ENCODE measurements around the gene DPP6. TPM values are rescaled to one million over a fixed set of nuclear protein-coding genes. Genes with fewer than 3 reads are reported as not detected.
A peak's percentile ranks its signal among the peaks of the same experiment; 100 is the strongest.

The DPP6 gene
- total RNA-seq, 1 experiment from 2014 or later: not detected

GRCh38 chr7:154583454-154583853, 531.3 kb downstream of the DPP6 start:
- no peaks in the 10 kb centered on the region for H3K36me3 ChIP-seq (ENCODE audit: low read depth, low read length)
- no peak for DNase-seq
- H3K4me3 ChIP-seq (ENCODE audit: low read length): no peak overlapping the region
- ChIA-PET POLR2A (ENCODE audit: unreplicated experiment) (no interaction called here), CTCF (no interaction called here)
- TF ChIP-seq EZH2phosphoT487 (IDR thresholded peaks at IDR 0.05; ENCODE audit: borderline replicate concordance, low read length) (no peak), EZH2 (IDR thresholded peaks at IDR 0.05; ENCODE audit: low read length, unreplicated experiment) (no peak), CTCF (conservative IDR thresholded peaks at IDR 0.05; ENCODE audit: low read depth, low read length) (no peak)
- H2AFZ ChIP-seq (ENCODE audit: low read length): no peak overlapping the region
- no peak for ATAC-seq
- no peaks in the 10 kb centered on the region for H3K27me3 ChIP-seq (ENCODE audit: low read length)
- intact Hi-C loops (cut with micrococcal nuclease): no loop called here
- BruUV-seq (replicated peaks): no TSS peak
- no peaks in the 10 kb centered on the region for H3K9me3 ChIP-seq (ENCODE audit: low read length)
- no peaks in the 10 kb centered on the region for H4K20me1 ChIP-seq (ENCODE audit: low read length)
- H3K9ac ChIP-seq (ENCODE audit: low read length): no peak overlapping the region
- H3K9me2 ChIP-seq (replicated peaks; ENCODE audit: low read length): no peaks in the 10 kb centered on the region
- no peaks in the 10 kb centered on the region for H3K4me1 ChIP-seq (ENCODE audit: insufficient read depth, low read length)
- no peaks in the 10 kb centered on the region for H3K79me2 ChIP-seq (ENCODE audit: low read length)
- no peak overlapping the region for H3K27ac ChIP-seq (ENCODE audit: low read length)
- no peaks in the 10 kb centered on the region for H3F3A ChIP-seq (ENCODE audit: low read length, unreplicated experiment)
- H3K4me2 ChIP-seq (ENCODE audit: low read length): no peak overlapping the region

- no peak overlapping the region for H3K4me3 ChIP-seq (ENCODE audit: low read length)
- H3K9ac ChIP-seq (ENCODE audit: low read length): no peak overlapping the region
- no peak for ATAC-seq
- H3K9me2 ChIP-seq (replicated peaks; ENCODE audit: low read length): no peaks in the 10 kb centered on the region
- intact Hi-C loops (cut with micrococcal nuclease): no loop called here
- no peaks in the 10 kb centered on the region for H3K79me2 ChIP-seq (ENCODE audit: low read length)
- H3K4me2 ChIP-seq (ENCODE audit: low read length): no peak overlapping the region
- H4K20me1 ChIP-seq (ENCODE audit: low read length): no peaks in the 10 kb centered on the region
- DNase-seq: peak; percentile 13
- no peaks in the 10 kb centered on the region for H3K4me1 ChIP-seq (ENCODE audit: insufficient read depth, low read length)
- no peaks in the 10 kb centered on the region for H3F3A ChIP-seq (ENCODE audit: low read length, unreplicated experiment)
- ChIA-PET CTCF (no interaction called here), POLR2A (ENCODE audit: unreplicated experiment) (no interaction called here)
- TF ChIP-seq EZH2phosphoT487 (IDR thresholded peaks at IDR 0.05; ENCODE audit: borderline replicate concordance, low read length) (no peak), EZH2 (IDR thresholded peaks at IDR 0.05; ENCODE audit: low read length, unreplicated experiment) (no peak), CTCF (conservative IDR thresholded peaks at IDR 0.05; ENCODE audit: low read depth, low read length) (peak; percentile 41)
- no TSS peak for BruUV-seq (replicated peaks)
- H2AFZ ChIP-seq (ENCODE audit: low read length): no peak overlapping the region
- H3K9me3 ChIP-seq (ENCODE audit: low read length): no peaks in the 10 kb centered on the region
- H3K36me3 ChIP-seq (ENCODE audit: low read depth, low read length): no peaks in the 10 kb centered on the region
- no peak overlapping the region for H3K27ac ChIP-seq (ENCODE audit: low read length)
- H3K27me3 ChIP-seq (ENCODE audit: low read length): no peaks in the 10 kb centered on the region
Observed at GRCh38 chr7:154584352-154585252, 532.4 kb downstream of the DPP6 start.

GRCh38 chr7:154587792-154588191, 535.6 kb downstream of the DPP6 start:
- Histone ChIP-seq H3F3A (ENCODE audit: low read length, unreplicated experiment) (no peaks in the 10 kb centered on the region), H3K9me2 (replicated peaks; ENCODE audit: low read length) (no peaks in the 10 kb centered on the region)
- CTCF ChIA-PET: no interaction called here

More at GRCh38 chr7:154587792-154588191, 535.6 kb downstream of the DPP6 start:
- no TSS peak for BruUV-seq (replicated peaks)
- Histone ChIP-seq H3K4me3 (ENCODE audit: low read length) (no peak overlapping the region), H3K79me2 (ENCODE audit: low read length) (no peaks in the 10 kb centered on the region), H3K27ac (ENCODE audit: low read length) (no peak overlapping the region), H3K4me1 (ENCODE audit: insufficient read depth, low read length) (no peaks in the 10 kb centered on the region), H3K27me3 (ENCODE audit: low read length) (no peaks in the 10 kb centered on the region), H3K4me2 (ENCODE audit: low read length) (no peak overlapping the region), H3K9me3 (ENCODE audit: low read length) (no peaks in the 10 kb centered on the region), H3K9ac (ENCODE audit: low read length) (no peak overlapping the region), H4K20me1 (ENCODE audit: low read length) (no peaks in the 10 kb centered on the region), H2AFZ (ENCODE audit: low read length) (no peak overlapping the region), H3K36me3 (ENCODE audit: low read depth, low read length) (no peaks in the 10 kb centered on the region)
- ATAC-seq (no peak), DNase-seq (no peak)
- POLR2A ChIA-PET (ENCODE audit: unreplicated experiment): no interaction called here
- TF ChIP-seq EZH2 (IDR thresholded peaks at IDR 0.05; ENCODE audit: low read length, unreplicated experiment): no peak
- intact Hi-C loops (cut with micrococcal nuclease): no loop called here
